ENCODE data around the gene PLXNA4. TPM values are rescaled to one million over a fixed set of nuclear protein-coding genes. Genes with fewer than 3 reads are reported as not detected.

Gene PLXNA4
- total RNA-seq, 1 donor from 2014 or later = 0.21 TPM

DNA sequence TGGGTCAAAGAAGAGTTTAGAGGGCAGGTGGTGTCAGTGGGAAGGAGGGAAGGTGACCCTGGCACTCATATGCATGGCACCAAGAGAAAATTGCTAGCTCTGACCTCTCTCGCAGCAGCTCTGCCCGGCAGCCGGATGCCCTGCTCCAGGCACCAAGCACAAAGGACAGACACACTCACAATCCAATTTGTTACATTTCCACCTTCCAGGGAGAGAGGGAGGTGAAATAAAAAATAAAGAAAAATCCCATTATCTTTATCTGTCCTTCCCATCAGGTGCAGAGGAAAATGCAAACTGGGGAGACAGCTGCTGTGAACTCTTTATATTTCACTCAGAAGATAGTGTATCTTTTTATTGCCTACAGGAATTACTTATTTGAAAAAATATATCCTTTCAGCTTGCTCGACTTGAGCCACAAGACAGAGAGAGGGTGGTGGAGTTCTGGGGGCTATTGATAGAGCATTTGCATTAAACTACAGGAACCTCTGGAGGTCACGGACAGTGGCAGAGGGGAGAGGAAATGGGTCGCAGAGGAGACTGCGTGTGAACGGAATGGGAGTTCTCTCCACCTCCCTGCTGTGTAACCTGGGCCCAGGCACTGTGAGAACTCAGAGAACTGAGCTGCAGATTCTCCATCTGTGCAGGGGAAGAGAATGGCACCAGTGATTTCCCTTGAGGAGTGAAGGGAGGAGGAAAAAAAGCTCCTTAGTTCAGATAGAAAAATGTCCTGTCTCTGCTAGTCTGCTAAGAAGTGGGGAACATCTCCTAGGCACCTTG lies 421.4 kb downstream of the PLXNA4 start:
- no peak for DNase-seq (ENCODE audit: low spot score)
- intact Hi-C loops (cut with micrococcal nuclease) = no loop called here
- Mint-ChIP-seq H3K27me3 (ENCODE audit: low read depth) (peaks cover 4% of the 10 kb centered on the region), H3K9me3 (no peaks in the 10 kb centered on the region), H3K4me1 (ENCODE audit: low read depth) (no peaks in the 10 kb centered on the region), H3K36me3 (ENCODE audit: low read depth) (no peaks in the 10 kb centered on the region), H3K27ac (no peak overlapping the region), H3K4me3 (ENCODE audit: low read depth) (no peak overlapping the region)

DNA sequence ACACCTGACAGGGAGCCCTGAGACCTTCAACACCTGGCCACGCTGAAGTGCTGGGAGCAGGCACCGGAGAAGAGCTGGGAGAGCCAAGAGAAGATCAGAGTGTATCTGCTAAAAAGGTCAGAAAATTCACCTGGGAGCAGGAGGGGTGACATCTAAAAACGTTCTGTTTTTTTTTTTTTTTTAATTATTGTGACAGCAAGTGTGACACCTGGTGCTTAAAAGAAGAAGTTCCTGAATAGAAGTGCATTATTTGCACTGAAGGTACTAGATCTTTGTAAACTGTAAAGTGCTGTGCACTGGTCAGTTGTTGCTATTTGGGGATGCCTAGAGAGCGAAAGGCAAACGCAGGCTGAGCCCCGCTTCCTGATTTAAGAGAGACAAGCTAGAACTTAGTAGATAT lies 422.0 kb downstream of the PLXNA4 start:
- H3K27ac Mint-ChIP-seq = no peak overlapping the region
- no peaks in the 10 kb centered on the region for H3K4me1 Mint-ChIP-seq (ENCODE audit: low read depth)
- no peaks in the 10 kb centered on the region for H3K36me3 Mint-ChIP-seq (ENCODE audit: low read depth)
- intact Hi-C loops (cut with micrococcal nuclease) = no loop called here
- DNase-seq (ENCODE audit: low spot score) = no peak
- H3K9me3 Mint-ChIP-seq = no peaks in the 10 kb centered on the region
- H3K27me3 Mint-ChIP-seq (ENCODE audit: low read depth) = peaks cover 6% of the 10 kb centered on the region
- H3K4me3 Mint-ChIP-seq (ENCODE audit: low read depth) = no peak overlapping the region

DNA sequence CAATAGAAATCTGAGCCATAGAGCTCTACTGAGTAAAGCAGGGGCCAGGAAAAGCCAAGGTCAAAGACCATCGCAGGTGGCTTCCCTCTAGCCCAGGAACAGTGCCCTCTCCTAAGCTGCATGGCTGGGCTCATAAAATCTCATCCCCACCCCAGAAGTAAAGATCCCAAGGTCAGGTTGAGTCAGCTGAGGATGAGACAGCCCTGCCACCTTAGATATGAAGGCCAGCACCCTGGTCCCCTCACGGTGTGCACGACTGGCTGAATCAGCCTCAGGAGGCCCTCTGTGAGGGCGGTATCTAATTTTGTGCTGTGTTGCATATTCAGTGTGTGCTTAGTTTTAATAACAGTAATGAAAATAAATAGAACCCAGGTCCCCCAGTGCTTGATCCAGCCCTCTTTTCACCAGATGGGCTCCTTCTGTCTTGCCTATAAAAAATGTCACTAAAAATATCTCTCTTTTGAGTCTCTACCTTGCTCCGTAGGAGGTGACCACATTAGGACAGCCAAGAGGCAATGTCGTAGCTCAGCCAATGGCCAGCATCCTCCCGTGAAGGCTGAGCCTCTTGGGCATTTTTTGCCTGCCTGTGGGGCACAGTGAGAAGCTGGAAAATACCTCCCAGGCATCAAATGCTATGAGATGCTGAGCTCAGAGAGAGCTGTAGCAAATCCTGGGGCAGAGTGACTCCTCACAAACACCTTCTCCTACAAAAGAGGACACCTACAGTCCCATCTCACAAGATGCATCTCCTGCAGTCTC lies 424.0 kb downstream of the PLXNA4 start:
- H3K27ac Mint-ChIP-seq = no peak overlapping the region

DNA sequence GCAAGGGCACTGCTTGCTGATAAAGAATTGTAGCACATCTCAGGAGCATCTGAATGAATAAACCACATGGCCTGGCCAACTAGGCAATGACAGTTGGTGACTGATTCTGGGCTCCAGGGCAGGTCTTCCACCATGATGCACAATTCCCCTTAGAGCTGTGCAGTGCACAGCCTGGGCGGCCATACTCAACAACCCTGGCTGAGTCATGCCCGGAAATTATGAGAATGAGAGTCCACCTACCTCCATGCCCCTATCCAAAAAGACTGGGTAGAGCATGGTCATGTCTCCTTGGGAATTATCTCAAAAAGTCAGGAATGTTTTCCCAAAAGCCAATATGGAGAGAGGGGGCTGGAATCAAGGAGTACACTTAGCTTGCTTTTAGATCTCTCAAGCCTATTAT lies 425.6 kb downstream of the PLXNA4 start:
- Mint-ChIP-seq H3K27ac (no peak overlapping the region), H3K36me3 (ENCODE audit: low read depth) (no peaks in the 10 kb centered on the region), H3K9me3 (no peaks in the 10 kb centered on the region), H3K4me1 (ENCODE audit: low read depth) (no peaks in the 10 kb centered on the region), H3K4me3 (ENCODE audit: low read depth) (no peak overlapping the region), H3K27me3 (ENCODE audit: low read depth) (peaks cover 6% of the 10 kb centered on the region)
- intact Hi-C loops (cut with micrococcal nuclease) = no loop called here
- DNase-seq (ENCODE audit: low spot score) = no peak

More for the DNA sequence above, 424.0 kb downstream of the PLXNA4 start:
- Mint-ChIP-seq H3K27me3 (ENCODE audit: low read depth) (peaks cover 6% of the 10 kb centered on the region), H3K4me3 (ENCODE audit: low read depth) (no peak overlapping the region), H3K36me3 (ENCODE audit: low read depth) (no peaks in the 10 kb centered on the region), H3K4me1 (ENCODE audit: low read depth) (no peaks in the 10 kb centered on the region), H3K9me3 (no peaks in the 10 kb centered on the region)
- intact Hi-C loops (cut with micrococcal nuclease) = no loop called here
- no peak for DNase-seq (ENCODE audit: low spot score)

DNA sequence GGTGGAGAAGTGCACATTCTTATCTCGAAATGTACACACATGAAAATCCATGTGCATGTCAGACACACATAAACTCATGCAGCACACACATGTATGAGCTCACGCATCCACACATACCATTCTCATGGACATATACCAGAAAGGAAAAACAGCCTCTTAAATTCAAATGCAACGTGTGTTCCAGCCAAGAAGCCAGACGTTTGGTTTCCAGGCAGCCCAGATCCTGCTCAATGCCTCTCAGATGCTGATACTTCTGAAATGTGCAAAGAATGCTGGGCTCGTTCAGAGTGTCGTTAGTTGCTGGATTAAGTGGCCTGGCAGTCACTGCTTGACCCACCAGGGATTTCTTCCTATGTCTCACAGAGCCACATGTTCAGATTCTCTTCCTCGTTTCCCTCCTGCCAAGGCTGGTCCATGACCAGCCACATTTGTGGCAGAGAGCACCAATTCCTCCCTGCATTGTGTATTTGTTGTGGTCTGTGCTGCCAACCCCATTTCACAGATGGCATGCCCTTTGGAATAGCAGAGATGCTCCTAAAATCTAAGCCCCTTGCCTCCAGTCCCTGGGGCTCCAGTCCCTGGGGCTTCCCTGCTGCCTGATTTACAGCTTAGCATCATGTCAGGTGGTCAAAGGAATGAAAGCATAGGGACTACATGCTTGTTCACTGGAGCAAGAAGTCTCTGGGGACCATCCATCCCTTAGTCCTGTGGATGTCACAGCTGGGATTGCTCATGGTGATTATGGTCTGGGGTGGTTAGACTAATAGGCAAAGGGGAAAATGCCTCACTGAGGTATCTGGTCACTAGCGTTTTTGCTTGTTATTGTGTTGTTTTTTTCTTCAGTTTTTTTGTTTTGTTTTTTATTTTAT lies 426.6 kb downstream of the PLXNA4 start:
- Mint-ChIP-seq H3K27me3 (ENCODE audit: low read depth) (peaks cover 6% of the 10 kb centered on the region), H3K4me3 (ENCODE audit: low read depth) (no peak overlapping the region), H3K9me3 (no peaks in the 10 kb centered on the region), H3K36me3 (ENCODE audit: low read depth) (no peaks in the 10 kb centered on the region), H3K27ac (no peak overlapping the region), H3K4me1 (ENCODE audit: low read depth) (no peaks in the 10 kb centered on the region)
- no peak for DNase-seq (ENCODE audit: low spot score)
- intact Hi-C loops (cut with micrococcal nuclease) = no loop called here

DNA sequence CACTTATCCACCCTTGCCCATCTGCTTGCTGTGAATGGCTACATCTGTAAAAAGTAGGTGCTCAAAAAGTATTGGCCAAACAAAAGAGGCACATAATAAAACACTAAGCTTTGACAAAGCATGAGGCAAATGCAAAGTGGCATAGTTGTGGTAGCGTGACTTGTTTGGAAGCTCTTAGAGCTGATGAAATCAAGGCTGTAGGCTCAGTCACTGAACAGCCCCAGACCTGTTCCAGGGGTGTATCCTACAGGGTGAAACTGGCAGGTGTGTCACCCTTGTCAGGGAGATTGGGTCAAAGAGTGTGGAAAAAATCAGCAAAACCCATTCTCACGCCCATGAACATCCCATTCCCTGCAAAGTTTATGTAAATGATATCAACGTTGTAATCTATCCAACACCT lies 427.4 kb downstream of the PLXNA4 start:
- Mint-ChIP-seq H3K36me3 (ENCODE audit: low read depth) (no peaks in the 10 kb centered on the region), H3K27me3 (ENCODE audit: low read depth) (peaks cover 6% of the 10 kb centered on the region), H3K4me3 (ENCODE audit: low read depth) (no peak overlapping the region), H3K4me1 (ENCODE audit: low read depth) (no peaks in the 10 kb centered on the region), H3K27ac (no peak overlapping the region), H3K9me3 (no peaks in the 10 kb centered on the region)
- DNase-seq (ENCODE audit: low spot score) = no peak
- intact Hi-C loops (cut with micrococcal nuclease) = no loop called here

DNA sequence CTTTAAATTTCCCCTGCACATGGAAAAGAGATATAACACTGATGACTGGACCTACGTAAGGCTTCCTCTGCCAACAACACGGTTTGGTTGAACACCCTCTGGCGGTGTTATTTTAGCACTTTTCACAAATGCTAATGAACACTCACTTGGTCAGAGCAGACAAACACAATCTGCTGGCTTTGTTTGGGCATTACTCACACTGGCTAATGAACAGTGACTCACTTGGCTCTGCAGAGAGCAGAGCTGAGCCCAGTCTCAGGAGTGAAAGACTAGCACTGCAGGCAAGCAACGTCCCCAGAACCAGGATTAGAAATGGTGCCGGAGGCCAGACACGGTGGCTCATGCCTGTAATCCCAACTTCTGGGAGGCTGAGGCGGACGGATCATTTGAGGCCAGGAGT lies 430.8 kb downstream of the PLXNA4 start:
- Mint-ChIP-seq H3K27me3 (ENCODE audit: low read depth) (peaks cover 6% of the 10 kb centered on the region), H3K27ac (no peak overlapping the region), H3K9me3 (no peaks in the 10 kb centered on the region), H3K4me3 (ENCODE audit: low read depth) (no peak overlapping the region), H3K36me3 (ENCODE audit: low read depth) (no peaks in the 10 kb centered on the region), H3K4me1 (ENCODE audit: low read depth) (no peaks in the 10 kb centered on the region)
- intact Hi-C loops (cut with micrococcal nuclease) = no loop called here
- no peak for DNase-seq (ENCODE audit: low spot score)

DNA sequence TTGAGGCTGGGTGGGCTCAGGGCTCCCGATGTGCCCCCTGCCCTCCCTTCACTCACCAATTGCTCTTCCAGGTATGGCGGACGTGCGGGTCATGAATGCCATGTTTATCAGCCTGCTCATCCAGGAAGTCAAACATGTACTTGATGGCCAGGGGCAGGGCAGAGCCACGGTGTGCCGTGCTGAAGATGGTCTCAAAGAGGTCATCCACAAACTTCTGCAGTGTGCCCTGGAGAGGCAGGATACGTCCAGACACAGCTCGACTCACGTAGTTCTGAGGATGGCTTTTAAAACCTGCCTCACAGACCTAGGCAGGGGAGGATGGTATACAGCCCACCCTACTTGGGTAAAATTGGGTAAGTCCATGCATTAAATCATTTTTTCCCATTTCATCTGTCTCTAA lies 431.2 kb downstream of the PLXNA4 start:
- Mint-ChIP-seq H3K36me3 (ENCODE audit: low read depth) (no peaks in the 10 kb centered on the region), H3K4me1 (ENCODE audit: low read depth) (no peaks in the 10 kb centered on the region), H3K9me3 (no peaks in the 10 kb centered on the region), H3K27ac (no peak overlapping the region), H3K4me3 (ENCODE audit: low read depth) (no peak overlapping the region), H3K27me3 (ENCODE audit: low read depth) (peaks cover 4% of the 10 kb centered on the region)
- DNase-seq (ENCODE audit: low spot score) = no peak
- intact Hi-C loops (cut with micrococcal nuclease) = no loop called here

DNA sequence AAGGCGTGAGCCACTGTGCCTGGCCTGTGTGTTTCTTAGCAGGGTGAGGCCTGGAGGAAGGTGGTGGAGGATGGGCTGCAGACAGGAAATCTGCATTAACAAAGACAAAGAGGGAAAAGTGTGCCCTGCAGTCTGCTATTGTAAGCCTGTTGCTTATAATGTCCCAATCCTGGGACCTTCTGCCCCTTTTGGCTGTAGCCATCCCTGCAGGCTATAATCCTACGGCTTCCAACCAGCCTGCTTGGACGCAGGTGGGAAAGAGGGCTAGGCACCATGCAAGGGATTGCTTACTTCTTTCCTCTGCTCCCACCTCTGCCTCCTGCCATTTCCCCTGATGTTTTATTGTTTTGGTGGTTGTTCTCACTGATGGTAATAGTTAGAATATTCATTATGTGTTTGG lies 434.3 kb downstream of the PLXNA4 start:
- intact Hi-C loops (cut with micrococcal nuclease) = no loop called here
- Mint-ChIP-seq H3K27me3 (ENCODE audit: low read depth) (no peaks in the 10 kb centered on the region), H3K36me3 (ENCODE audit: low read depth) (no peaks in the 10 kb centered on the region), H3K4me1 (ENCODE audit: low read depth) (no peaks in the 10 kb centered on the region), H3K4me3 (ENCODE audit: low read depth) (no peak overlapping the region), H3K9me3 (no peaks in the 10 kb centered on the region), H3K27ac (no peak overlapping the region)
- no peak for DNase-seq (ENCODE audit: low spot score)

DNA sequence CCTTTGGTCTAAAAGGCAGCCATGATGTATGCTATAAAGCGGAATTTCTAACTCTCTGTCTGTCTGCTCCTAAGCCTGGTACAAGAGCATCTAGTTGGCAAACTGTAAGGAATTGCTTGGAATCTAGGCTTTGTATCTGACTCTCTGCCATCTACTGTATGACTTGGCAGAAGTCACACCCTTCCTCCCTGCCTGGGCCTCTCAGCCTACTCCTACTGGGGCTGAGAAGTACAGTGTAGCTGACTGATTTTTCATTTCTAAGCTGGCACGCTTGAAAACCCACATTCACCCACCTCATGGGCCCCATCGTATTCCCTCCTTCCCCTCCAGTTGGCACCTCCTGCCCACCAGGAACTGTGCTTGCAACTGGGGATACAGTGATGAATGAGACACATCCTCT lies 435.2 kb downstream of the PLXNA4 start:
- H3K27ac Mint-ChIP-seq = no peak overlapping the region
- intact Hi-C loops (cut with micrococcal nuclease) = no loop called here
- H3K36me3 Mint-ChIP-seq (ENCODE audit: low read depth) = no peaks in the 10 kb centered on the region

DNA sequence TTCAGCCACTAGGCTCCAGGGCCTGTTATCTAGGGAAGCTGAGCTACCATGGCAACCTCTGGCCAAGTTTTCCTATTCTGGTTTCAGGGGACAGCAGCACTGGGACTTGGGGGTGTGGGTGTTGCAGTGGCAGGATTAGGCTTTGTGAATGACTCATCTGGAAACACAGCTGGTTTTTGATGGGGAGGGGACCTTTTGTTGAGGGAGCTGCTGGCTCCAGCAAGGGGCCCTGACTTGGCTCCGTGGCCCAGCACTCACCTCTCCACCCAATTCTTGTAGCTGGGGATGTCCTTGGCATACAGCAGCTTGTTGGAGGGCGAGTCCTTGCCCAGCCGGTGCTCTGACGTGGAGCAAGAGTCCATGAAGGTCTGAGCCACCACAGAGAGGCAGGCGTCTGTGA lies 435.9 kb downstream of the PLXNA4 start:
- Mint-ChIP-seq H3K27ac (no peak overlapping the region), H3K36me3 (ENCODE audit: low read depth) (no peaks in the 10 kb centered on the region), H3K4me1 (ENCODE audit: low read depth) (no peaks in the 10 kb centered on the region), H3K4me3 (ENCODE audit: low read depth) (no peak overlapping the region), H3K9me3 (no peaks in the 10 kb centered on the region), H3K27me3 (ENCODE audit: low read depth) (no peaks in the 10 kb centered on the region)
- no peak for DNase-seq (ENCODE audit: low spot score)
- intact Hi-C loops (cut with micrococcal nuclease) = no loop called here

More for the DNA sequence above, 435.2 kb downstream of the PLXNA4 start:
- H3K4me3 Mint-ChIP-seq (ENCODE audit: low read depth) = no peak overlapping the region
- H3K9me3 Mint-ChIP-seq = no peaks in the 10 kb centered on the region
- no peak for DNase-seq (ENCODE audit: low spot score)
- no peaks in the 10 kb centered on the region for H3K27me3 Mint-ChIP-seq (ENCODE audit: low read depth)
- H3K4me1 Mint-ChIP-seq (ENCODE audit: low read depth) = no peaks in the 10 kb centered on the region

DNA sequence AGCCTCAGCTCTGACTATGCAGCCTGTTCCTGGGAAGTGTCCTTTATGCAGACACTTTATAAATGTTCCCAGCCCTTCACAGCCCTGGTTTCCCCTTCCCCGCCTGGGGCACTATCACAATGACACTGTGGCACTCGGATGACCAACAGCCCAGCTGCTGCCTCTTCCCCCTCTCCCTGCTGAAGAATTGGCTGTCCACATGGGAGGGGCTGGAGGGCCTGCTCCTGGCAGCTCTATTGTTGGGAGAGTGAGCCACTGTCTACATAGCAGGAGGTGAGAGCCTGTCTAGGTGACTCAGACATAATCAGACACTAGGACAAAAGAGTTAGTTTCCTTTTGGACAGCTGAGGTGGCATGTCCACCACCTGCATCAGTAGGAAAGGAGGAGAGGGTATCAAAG lies 437.5 kb downstream of the PLXNA4 start:
- Mint-ChIP-seq H3K27ac (no peak overlapping the region), H3K4me3 (ENCODE audit: low read depth) (no peak overlapping the region), H3K27me3 (ENCODE audit: low read depth) (no peaks in the 10 kb centered on the region), H3K36me3 (ENCODE audit: low read depth) (no peaks in the 10 kb centered on the region), H3K9me3 (no peaks in the 10 kb centered on the region), H3K4me1 (ENCODE audit: low read depth) (no peaks in the 10 kb centered on the region)
- DNase-seq (ENCODE audit: low spot score) = no peak
- intact Hi-C loops (cut with micrococcal nuclease) = no loop called here

DNA sequence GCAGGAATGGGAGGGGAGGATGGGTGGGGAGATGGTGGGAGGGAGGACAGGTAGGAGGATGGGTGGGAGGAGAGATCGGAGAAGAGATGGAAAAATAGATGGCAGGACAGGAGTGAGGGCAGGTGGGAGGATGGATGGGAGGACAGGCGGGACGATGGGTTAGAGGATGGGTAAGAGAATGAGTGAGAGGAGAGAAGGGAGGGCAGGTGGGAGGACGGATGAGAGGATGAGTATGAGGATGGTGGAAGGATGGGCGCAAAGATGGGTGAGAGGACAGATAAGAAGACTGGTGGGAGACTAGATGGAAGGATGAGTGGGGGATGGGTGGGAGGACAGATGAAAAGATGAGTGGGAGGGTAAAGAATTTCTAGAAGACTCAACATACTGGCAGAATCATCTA lies 438.6 kb downstream of the PLXNA4 start:
- Mint-ChIP-seq H3K9me3 (no peaks in the 10 kb centered on the region), H3K27me3 (ENCODE audit: low read depth) (no peaks in the 10 kb centered on the region), H3K4me3 (ENCODE audit: low read depth) (no peak overlapping the region), H3K4me1 (ENCODE audit: low read depth) (no peaks in the 10 kb centered on the region), H3K27ac (no peak overlapping the region), H3K36me3 (ENCODE audit: low read depth) (no peaks in the 10 kb centered on the region)
- intact Hi-C loops (cut with micrococcal nuclease) = no loop called here
- no peak for DNase-seq (ENCODE audit: low spot score)

All from activated T-helper 2 cell treated with anti-CD3 and anti-CD28 coated beads, Interferon-gamma antibody, Interleukin-2, Interleukin-4, amounts not matched to agents 10 μg/mL and 5 μg/mL and 100 μg/mL, durations not matched to agents 14 hours and 24 hours and 36 hours (primary cell).